K562 (cell line): Measurements from ENCODE around the gene SPAG4. TPM values are rescaled to one million over a fixed set of nuclear protein-coding genes. Genes with fewer than 3 reads are reported as not detected.
A peak's percentile ranks its signal among the peaks of the same experiment; 100 is the strongest.

Experiments
- ATF1 ChIP-seq, 2 experiments: fragments of 450-650 bp in 1 of 2; IDR thresholded peaks; 2 replicates each; pipeline ENCODE4 v1.6.1; 2016; ENCODE audit warnings: missing compliant biosample characterization in 1 of 2, missing genetic modification characterization in 1 of 2
- BMI1 ChIP-seq: fragments of 150-350 bp; IDR thresholded peaks from 2 replicates; pipeline ENCODE4 v1.6.1; 2014; ENCODE audit warnings: low read length
- CREB5 ChIP-seq: fragments of 250-450 bp; sonication (Bioruptor Pico); IDR thresholded peaks from 2 replicates; pipeline ENCODE4 v1.5.0; 2020; ENCODE audit warnings: mild to moderate bottlenecking
- DNMT1 ChIP-seq: fragments of 450-650 bp; IDR thresholded peaks from 2 replicates; pipeline ENCODE4 v1.6.1; 2016; ENCODE audit warnings: antibody characterized with exemption, mild to moderate bottlenecking
- ETS1 ChIP-seq: conservative IDR thresholded peaks from 2 replicates; pipeline ENCODE4 v1.6.1; 2011; ENCODE audit warnings: low read depth, mild to moderate bottlenecking, low read length; ENCODE audit not compliant: control insufficient read depth
- GABPB1 ChIP-seq: sonication (generic); formaldehyde crosslinking; IDR thresholded peaks from 2 replicates; pipeline ENCODE4 v1.8.0; 2022; ENCODE audit warnings: mild to moderate bottlenecking, missing genetic modification reagents
- HIVEP1 ChIP-seq: fragments of 250-450 bp; sonication (Bioruptor Pico); IDR thresholded peaks from 2 replicates; pipeline ENCODE4 v1.4.0; 2020; ENCODE audit warnings: mild to moderate bottlenecking
- HOMEZ ChIP-seq: fragments of 250-450 bp; sonication (Bioruptor Pico); IDR thresholded peaks from 2 replicates; pipeline ENCODE4 v1.4.0; 2020; ENCODE audit warnings: mild to moderate bottlenecking, moderate library complexity
- HSF4 ChIP-seq: fragments of 250-450 bp; sonication (Bioruptor Pico); IDR thresholded peaks from 2 replicates; pipeline ENCODE4 v2.1.2; 2022; ENCODE audit warnings: mild to moderate bottlenecking, moderate library complexity, borderline replicate concordance
- NR4A1 ChIP-seq, 2 experiments: fragments of 250-450 bp in 1 of 2; fragments of 450-650 bp in 1 of 2; sonication (Bioruptor Pico) in 1 of 2; IDR thresholded peaks; 2 replicates each; pipeline versions ENCODE4 v1.4.0 to v1.6.1; 2016 to 2020; ENCODE audit warnings: mild to moderate bottlenecking in 2 of 2, missing compliant biosample characterization in 1 of 2, missing genetic modification characterization in 1 of 2, moderate library complexity in 1 of 2
- PPARD ChIP-seq: fragments of 250-450 bp; sonication (Bioruptor Pico); IDR thresholded peaks from 2 replicates; pipeline ENCODE4 v1.8.0; 2022; ENCODE audit warnings: inconsistent platforms, mild to moderate bottlenecking, moderate library complexity
- RAD21 ChIP-seq, 2 experiments: fragments of 250-450 bp in 1 of 2; fragments of 450-650 bp in 1 of 2; sonication (Bioruptor Pico) in 1 of 2; formaldehyde crosslinking in 1 of 2; IDR thresholded peaks in 1 of 2; conservative IDR thresholded peaks in 1 of 2; 2 replicates each; pipeline versions ENCODE4 v1.4.0 to v1.8.0; 2020 to 2022; ENCODE audit warnings: mild to moderate bottlenecking in 2 of 2, moderate library complexity in 1 of 2
- THAP12 ChIP-seq: fragments of 250-450 bp; sonication (Bioruptor Pico); IDR thresholded peaks from 2 replicates; pipeline ENCODE4 v1.9.0; 2021; ENCODE audit warnings: mild to moderate bottlenecking, inconsistent platforms
- YBX1 ChIP-seq: fragments of 450-650 bp; IDR thresholded peaks from 2 replicates; pipeline ENCODE4 v1.7.1; 2016; ENCODE audit warnings: mild to moderate bottlenecking
- ZNF277 ChIP-seq: fragments of 250-450 bp; sonication (Bioruptor Pico); IDR thresholded peaks from 2 replicates; pipeline ENCODE4 v1.8.0; 2022; ENCODE audit warnings: inconsistent platforms, mild to moderate bottlenecking, moderate library complexity, borderline replicate concordance
- ZNF561 ChIP-seq: fragments of 450-650 bp; formaldehyde crosslinking; conservative IDR thresholded peaks from 2 replicates; pipeline ENCODE4 v1.4.0; 2020; ENCODE audit warnings: mild to moderate bottlenecking, moderate library complexity
- ZNF584 ChIP-seq: fragments of 200-800 bp; sonication (Bioruptor generic); IDR thresholded peaks from 2 replicates; pipeline ENCODE4 v1.6.1; 2016; ENCODE audit warnings: low read depth, mild to moderate bottlenecking, missing genetic modification characterization, missing compliant biosample characterization
- ZNF766 ChIP-seq: fragments of 200-800 bp; sonication (Bioruptor generic); conservative IDR thresholded peaks from 2 replicates; pipeline ENCODE4 v1.6.1; 2016; ENCODE audit warnings: missing genetic modification characterization, missing compliant biosample characterization
- ZNF778 ChIP-seq: fragments of 450-650 bp; formaldehyde crosslinking; IDR thresholded peaks from 2 replicates; pipeline ENCODE4 v1.4.0; 2020; ENCODE audit warnings: mild to moderate bottlenecking, moderate library complexity
- polyA plus RNA-seq, 8 experiments: library from polyadenylated mRNA; depleted of rRNA in 4 of 8; stranded (reverse) in 5 of 8; unstranded in 3 of 8; fragments of >200 nt; fragmentation: Nextera tagmentation in 2 of 8; fragmentation: Illumina TruSeq in 1 of 8; extraction: Ambion mirVana in 2 of 8; extraction: Trizol in 1 of 8; gene quantifications; 2 replicates each; pipeline versions ENCODE4 v1.2.1 to v1.2.3, GENCODE V29; 2011 to 2014; ENCODE audit warnings: inconsistent platforms in 1 of 8, missing spikeins in 1 of 8
- total RNA-seq, 7 experiments: library from RNA; depleted of rRNA in 6 of 7; stranded (reverse); fragments of >200 nt in 6 of 7; fragmentation: Illumina TruSeq in 2 of 7; extraction: Trizol in 2 of 7; gene quantifications; 2 replicates each; pipeline versions ENCODE4 v1.2.1 to v1.2.3, GENCODE V29; 2011 to 2021; ENCODE audit warnings: low replicate concordance in 1 of 7

Gene SPAG4
- total and polyA plus RNA-seq, 9 of the 15 experiments (the other 6 are each of a cell fraction or from before 2014, with no cell fraction given), result 1.6 to 11.4 (median 4.6) TPM

GRCh38 chr20:35664466-35665206 is 49.0 kb downstream of the SPAG4 start, which contains the start of the genes CPNE1 and RBM12 (continued):
- TF ChIP-seq HOMEZ (CRISPR knock-in tag) (no peak), HIVEP1 (no peak), ZNF766 (CRISPR knock-in tag) (peak; percentile 56; the same call in 1 of the 2 replicates), ZNF778 (CRISPR knock-in tag) (no peak), PPARD (CRISPR knock-in tag) (no peak), YBX1 (no peak), ZNF584 (CRISPR knock-in tag) (no peak), DNMT1 (no peak), ATF1 (CRISPR knock-in tag; IDR thresholded peaks at IDR 0.05) (peak; percentile 41; the same call in 1 of the 2 replicates), ATF1 (tag; IDR thresholded peaks at IDR 0.05) (peak; percentile 95), RAD21 (CRISPR knock-in tag; conservative IDR thresholded peaks at IDR 0.05 in 1 of 2, IDR thresholded peaks at IDR 0.05 in 1 of 2) (no peak), HSF4 (CRISPR knock-in tag) (no peak), ETS1 (no peak), CREB5 (CRISPR knock-in tag) (0 out of 2 replicates have a peak, but pooled peaks have one; percentile 3), ZNF277 (no peak), GABPB1 (CRISPR knock-in tag) (peak; percentile 76), THAP12 (CRISPR knock-in tag) (peak; percentile 42; the same call in 1 of the 2 replicates), NR4A1 (CRISPR knock-in tag; IDR thresholded peaks at IDR 0.05) (0 out of 2 replicates have a peak, but pooled peaks have one; percentile 54), NR4A1 (tag; IDR thresholded peaks at IDR 0.05) (no peak; the same call in 1 of the 2 replicates), ZNF561 (CRISPR knock-in tag) (no peak), BMI1 (no peak)
